Nephron progenitor cell (in vitro differentiated cells): ENCODE results near the gene FAM78B.

ENCODE experiments used
- DNase-seq: peaks from one replicate; pipeline ENCODE4 v3.0.0; 2021
- H3K27ac Mint-ChIP-seq: 2 replicates; pipeline ENCODE4 v1.8.0; 2021; ENCODE audit warnings: mild to moderate bottlenecking, moderate library complexity, mixed read lengths
- H3K27me3 Mint-ChIP-seq: 2 replicates; pipeline ENCODE4 v1.8.0; 2021; ENCODE audit warnings: mild to moderate bottlenecking, low read depth, mixed read lengths; ENCODE audit not compliant: poor library complexity
- H3K36me3 Mint-ChIP-seq: 2 replicates; pipeline ENCODE4 v1.8.0; 2021; ENCODE audit warnings: low read depth, mixed read lengths
- H3K4me1 Mint-ChIP-seq: 2 replicates; pipeline ENCODE4 v1.8.0; 2021; ENCODE audit warnings: mixed read lengths
- H3K4me3 Mint-ChIP-seq: 2 replicates; pipeline ENCODE4 v1.8.0; 2021; ENCODE audit warnings: mild to moderate bottlenecking, moderate library complexity, mixed read lengths
- H3K9me3 Mint-ChIP-seq: 2 replicates; pipeline ENCODE4 v1.8.0; 2021; ENCODE audit warnings: mild to moderate bottlenecking, moderate library complexity, mixed read lengths
- TF ChIP-seq, protein P1 (sequence below): fragments of 200-600 bp; sonication (generic); IDR thresholded peaks from 2 replicates; pipeline ENCODE4 v1.5.0; 2021; ENCODE audit warnings: antibody characterized with exemption

Gene FAM78B

GRCh38 chr1:166151804-166152203 lies 15.0 kb downstream of the FAM78B start:
- no peak overlapping the region for H3K27ac Mint-ChIP-seq
- peaks cover 4% of the 10 kb centered on the region for H3K27me3 Mint-ChIP-seq
- no peaks in the 10 kb centered on the region for H3K36me3 Mint-ChIP-seq
- DNase-seq: no peak
- TF ChIP-seq, protein P1, sequence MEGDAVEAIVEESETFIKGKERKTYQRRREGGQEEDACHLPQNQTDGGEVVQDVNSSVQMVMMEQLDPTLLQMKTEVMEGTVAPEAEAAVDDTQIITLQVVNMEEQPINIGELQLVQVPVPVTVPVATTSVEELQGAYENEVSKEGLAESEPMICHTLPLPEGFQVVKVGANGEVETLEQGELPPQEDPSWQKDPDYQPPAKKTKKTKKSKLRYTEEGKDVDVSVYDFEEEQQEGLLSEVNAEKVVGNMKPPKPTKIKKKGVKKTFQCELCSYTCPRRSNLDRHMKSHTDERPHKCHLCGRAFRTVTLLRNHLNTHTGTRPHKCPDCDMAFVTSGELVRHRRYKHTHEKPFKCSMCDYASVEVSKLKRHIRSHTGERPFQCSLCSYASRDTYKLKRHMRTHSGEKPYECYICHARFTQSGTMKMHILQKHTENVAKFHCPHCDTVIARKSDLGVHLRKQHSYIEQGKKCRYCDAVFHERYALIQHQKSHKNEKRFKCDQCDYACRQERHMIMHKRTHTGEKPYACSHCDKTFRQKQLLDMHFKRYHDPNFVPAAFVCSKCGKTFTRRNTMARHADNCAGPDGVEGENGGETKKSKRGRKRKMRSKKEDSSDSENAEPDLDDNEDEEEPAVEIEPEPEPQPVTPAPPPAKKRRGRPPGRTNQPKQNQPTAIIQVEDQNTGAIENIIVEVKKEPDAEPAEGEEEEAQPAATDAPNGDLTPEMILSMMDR: no peak
- peaks cover 26% of the 10 kb centered on the region for H3K4me1 Mint-ChIP-seq
- no peak overlapping the region for H3K4me3 Mint-ChIP-seq
- H3K9me3 Mint-ChIP-seq: no peaks in the 10 kb centered on the region

DNA sequence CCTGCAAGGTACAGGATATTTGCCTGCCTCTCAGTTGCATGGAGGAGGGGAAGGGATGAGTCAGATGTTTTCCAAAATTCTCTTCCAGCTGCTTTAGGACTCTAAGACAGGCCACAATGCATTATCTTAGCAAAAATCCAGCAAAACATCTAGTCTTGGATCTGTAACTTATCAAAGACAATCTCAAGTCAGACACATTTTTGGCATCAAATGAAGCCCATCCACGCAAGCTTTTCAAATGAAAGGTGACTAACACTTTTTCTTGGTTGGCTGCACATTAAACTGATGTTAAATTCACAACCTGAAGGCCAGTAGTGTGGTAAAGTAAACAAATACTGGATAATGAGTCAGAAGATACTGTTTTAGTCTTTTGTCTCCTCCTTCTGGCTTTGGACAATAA lies 21.3 kb downstream of the FAM78B start:
- H3K27me3 Mint-ChIP-seq: peaks cover 7% of the 10 kb centered on the region

GRCh38 chr1:166141969-166142368 lies 24.8 kb downstream of the FAM78B start:
- TF ChIP-seq, protein P1: no peak
- H3K9me3 Mint-ChIP-seq: no peaks in the 10 kb centered on the region
- H3K4me1 Mint-ChIP-seq: peaks cover 25% of the 10 kb centered on the region
- no peaks in the 10 kb centered on the region for H3K36me3 Mint-ChIP-seq
- peaks cover 3% of the 10 kb centered on the region for H3K27me3 Mint-ChIP-seq
- H3K4me3 Mint-ChIP-seq: no peak overlapping the region
- DNase-seq: no peak
- H3K27ac Mint-ChIP-seq: no peak overlapping the region

More for the DNA sequence above, 21.3 kb downstream of the FAM78B start:
- no peak overlapping the region for H3K27ac Mint-ChIP-seq
- H3K4me3 Mint-ChIP-seq: no peak overlapping the region
- no peaks in the 10 kb centered on the region for H3K9me3 Mint-ChIP-seq
- H3K36me3 Mint-ChIP-seq: no peaks in the 10 kb centered on the region
- no peak for DNase-seq
- H3K4me1 Mint-ChIP-seq: peaks cover 10% of the 10 kb centered on the region
- TF ChIP-seq, protein P1: no peak

- H3K27ac Mint-ChIP-seq: no peak overlapping the region
- H3K27me3 Mint-ChIP-seq: peaks cover 3% of the 10 kb centered on the region
- H3K36me3 Mint-ChIP-seq: no peaks in the 10 kb centered on the region
- no peak for DNase-seq
- peaks cover 25% of the 10 kb centered on the region for H3K4me1 Mint-ChIP-seq
- no peak overlapping the region for H3K4me3 Mint-ChIP-seq
- H3K9me3 Mint-ChIP-seq: no peaks in the 10 kb centered on the region
- TF ChIP-seq, protein P1: no peak
Observed at GRCh38 chr1:166140251-166140650, 26.6 kb downstream of the FAM78B start.

DNA sequence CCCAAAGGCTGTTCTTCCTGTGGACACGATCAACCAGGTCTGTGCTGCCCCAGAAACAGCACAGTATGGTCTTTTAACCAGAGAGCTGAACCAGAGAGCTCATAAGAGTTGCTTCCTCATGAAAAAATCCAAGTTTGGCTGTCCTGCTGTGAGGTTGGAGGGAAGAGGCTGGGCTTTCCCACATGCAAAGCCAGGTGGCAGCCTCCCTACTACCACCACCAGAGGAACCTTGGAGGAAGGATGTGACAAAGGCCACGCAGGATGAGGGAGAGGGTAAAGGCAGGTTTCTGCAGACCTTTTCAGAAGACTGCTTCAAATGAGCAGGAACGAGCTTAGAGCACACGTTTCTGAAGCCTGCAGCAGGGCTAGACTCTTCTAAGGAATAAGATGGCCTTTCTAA lies 27.1 kb downstream of the FAM78B start:
- Mint-ChIP-seq H3K27ac (no peak overlapping the region), H3K4me3 (no peak overlapping the region), H3K36me3 (no peaks in the 10 kb centered on the region), H3K4me1 (peaks cover 25% of the 10 kb centered on the region), H3K9me3 (no peaks in the 10 kb centered on the region), H3K27me3 (peaks cover 3% of the 10 kb centered on the region)
- TF ChIP-seq, protein P1: no peak
- no peak for DNase-seq

DNA sequence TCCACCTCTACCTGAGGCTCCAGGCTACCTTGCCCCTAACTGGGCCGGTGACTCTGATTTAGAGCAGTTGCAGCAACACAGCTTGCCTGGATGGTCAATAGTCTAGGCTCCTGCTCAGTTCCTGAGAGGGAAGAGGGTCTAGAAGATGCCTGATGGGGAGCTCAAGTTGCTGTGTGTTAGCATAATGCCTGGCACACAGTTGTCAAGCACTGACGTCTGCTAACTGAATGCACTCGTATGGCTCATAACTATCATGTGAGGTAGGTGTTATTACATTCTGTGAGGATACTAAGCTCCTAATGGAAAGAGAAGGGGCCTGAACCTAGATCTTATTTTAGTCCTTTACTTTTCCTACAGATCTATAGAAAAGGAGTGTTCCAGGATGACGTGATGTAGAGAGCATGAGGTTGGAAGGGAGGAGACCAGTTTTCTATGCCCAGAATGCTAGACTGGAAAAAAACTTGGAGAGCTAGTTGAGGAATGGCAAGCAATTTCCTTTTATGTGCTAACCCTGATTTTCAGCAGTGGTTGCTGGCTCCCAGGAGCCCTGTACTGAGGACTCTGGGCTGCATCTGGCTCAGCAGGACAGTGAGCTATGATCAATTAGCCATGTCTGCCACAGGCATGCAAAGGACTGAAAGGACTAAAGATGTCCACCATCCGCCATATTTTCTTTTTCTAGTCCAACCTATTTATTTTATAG lies 30.0 kb downstream of the FAM78B start:
- Mint-ChIP-seq H3K4me3 (no peak overlapping the region), H3K27ac (no peak overlapping the region)
- TF ChIP-seq, protein P1: no peak

More for the DNA sequence above, 30.0 kb downstream of the FAM78B start:
- no peaks in the 10 kb centered on the region for H3K36me3 Mint-ChIP-seq
- DNase-seq: no peak
- H3K27me3 Mint-ChIP-seq: no peaks in the 10 kb centered on the region
- no peaks in the 10 kb centered on the region for H3K9me3 Mint-ChIP-seq
- peaks cover 20% of the 10 kb centered on the region for H3K4me1 Mint-ChIP-seq
